TTC549 (cell line): Measurements from ENCODE around the gene PDE6H.

Experiments used
- FAIRE-seq: peaks from 2 replicates; lab custom pipeline; 2012; peaks lifted over from hg19 to GRCh38; lab: Jason Lieb, UNC

Gene PDE6H

GRCh38 chr12:14952299-14952921, 20.4 kb upstream of the PDE6H start:
- FAIRE-seq = no peak

DNA sequence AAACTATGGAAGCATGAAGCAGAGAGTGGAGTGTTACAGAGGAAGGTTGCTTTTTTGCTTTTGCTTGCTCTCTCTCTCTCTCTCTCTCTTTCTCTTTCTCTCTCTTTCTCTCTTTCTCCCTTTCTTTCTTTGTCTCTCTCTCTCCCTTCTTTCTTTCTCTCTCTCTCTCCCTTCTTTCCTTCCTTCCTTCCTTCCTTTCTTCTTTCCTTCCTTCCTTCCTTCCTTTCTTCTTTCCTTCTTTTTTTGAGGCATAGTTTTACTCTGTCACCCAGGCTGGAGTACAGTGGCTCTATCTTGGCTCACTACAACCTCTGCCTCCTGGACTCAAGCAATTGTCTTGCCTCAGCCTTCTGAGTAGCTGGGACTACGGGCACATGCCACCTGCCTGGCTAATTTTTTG, 19.1 kb upstream of the PDE6H start:
- no peak for FAIRE-seq

GRCh38 chr12:14954269-14954668, 18.6 kb upstream of the PDE6H start:
- FAIRE-seq = no peak

GRCh38 chr12:14956024-14956891, 16.6 kb upstream of the PDE6H start:
- no peak for FAIRE-seq

DNA sequence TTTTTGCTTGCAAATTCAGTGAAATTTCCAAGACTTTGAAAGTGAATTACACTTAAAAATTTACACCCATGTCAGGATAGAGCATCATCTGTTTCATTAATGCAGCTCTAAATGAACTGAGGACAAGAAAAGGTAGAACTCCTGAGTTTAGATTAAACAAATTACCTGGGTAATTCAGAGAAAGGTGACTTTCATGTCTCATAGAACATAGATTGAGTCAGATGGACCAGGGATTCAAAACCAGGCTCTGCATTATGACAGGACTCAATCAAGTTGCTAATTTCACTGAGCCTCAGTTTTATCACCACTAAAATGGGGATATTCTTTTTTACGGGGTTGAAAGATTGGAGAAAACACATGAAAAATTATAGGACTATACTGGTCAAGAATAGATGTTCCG, 15.9 kb upstream of the PDE6H start:
- no peak for FAIRE-seq

DNA sequence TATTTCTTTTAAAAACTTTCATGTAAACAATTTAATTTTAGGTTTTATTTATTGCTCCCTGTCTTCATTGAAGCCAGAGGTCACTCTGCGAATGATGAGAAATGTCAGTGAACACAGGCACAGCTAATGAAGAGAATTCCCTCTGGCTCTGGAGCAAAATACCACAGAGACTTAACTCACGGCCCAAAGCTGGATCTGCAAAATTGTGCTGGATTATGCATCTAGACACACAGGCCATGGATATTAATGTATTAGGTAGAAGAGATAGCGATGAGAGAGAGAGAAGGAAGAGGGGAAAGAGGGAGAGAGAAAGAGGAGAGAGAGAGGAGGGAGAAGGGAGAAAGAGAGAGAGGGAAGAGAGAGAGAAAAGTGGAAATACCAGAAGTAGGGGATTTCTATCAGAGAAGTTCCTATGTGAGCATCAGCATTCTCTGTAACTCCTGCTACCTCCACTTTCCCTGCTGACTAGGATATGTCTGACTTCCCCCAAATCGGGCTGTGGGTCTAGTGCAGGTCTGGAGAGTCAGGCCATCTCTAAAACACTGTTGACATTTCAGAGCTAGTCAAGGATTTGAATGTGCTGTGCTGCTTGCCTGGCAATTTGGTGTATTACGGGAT, 15.2 kb upstream of the PDE6H start:
- FAIRE-seq = no peak

- FAIRE-seq = no peak
Measured at GRCh38 chr12:14958361-14959125, 14.3 kb upstream of the PDE6H start.

DNA sequence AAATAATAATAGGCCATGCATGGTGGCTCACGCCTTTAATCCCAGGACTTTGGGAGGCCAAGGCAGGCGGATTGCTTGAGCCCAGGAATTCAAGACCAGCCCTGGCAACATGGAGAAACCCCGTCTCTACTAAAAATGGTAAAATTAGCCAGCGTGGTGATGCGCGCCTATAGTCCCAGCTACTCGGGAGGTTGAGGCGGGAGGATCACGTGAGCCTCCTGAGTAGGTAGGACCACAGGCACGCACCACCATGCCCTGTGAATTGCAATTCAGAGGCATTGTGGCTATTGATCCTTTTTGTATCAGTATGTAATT, 13.8 kb upstream of the PDE6H start:
- FAIRE-seq = no peak

DNA sequence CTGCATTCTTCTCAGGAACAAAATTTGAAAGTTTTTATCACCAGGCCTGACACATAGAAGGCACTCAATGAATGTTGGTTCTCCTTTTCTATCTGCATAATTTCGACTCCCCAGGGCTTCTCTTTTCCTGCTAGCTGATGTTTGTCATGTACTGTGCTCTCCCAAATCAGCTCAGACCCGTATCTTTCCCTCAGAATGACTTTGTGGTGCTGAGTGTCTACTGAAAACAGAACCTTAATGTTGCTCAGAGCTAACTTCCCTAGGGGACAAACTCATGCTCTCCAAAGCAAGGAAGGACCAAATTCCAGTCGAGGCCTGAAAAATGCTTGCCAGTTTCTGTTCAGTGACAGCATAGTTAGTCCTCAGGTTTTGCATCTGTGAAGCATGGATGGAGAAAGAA, 13.4 kb upstream of the PDE6H start:
- FAIRE-seq = no peak

DNA sequence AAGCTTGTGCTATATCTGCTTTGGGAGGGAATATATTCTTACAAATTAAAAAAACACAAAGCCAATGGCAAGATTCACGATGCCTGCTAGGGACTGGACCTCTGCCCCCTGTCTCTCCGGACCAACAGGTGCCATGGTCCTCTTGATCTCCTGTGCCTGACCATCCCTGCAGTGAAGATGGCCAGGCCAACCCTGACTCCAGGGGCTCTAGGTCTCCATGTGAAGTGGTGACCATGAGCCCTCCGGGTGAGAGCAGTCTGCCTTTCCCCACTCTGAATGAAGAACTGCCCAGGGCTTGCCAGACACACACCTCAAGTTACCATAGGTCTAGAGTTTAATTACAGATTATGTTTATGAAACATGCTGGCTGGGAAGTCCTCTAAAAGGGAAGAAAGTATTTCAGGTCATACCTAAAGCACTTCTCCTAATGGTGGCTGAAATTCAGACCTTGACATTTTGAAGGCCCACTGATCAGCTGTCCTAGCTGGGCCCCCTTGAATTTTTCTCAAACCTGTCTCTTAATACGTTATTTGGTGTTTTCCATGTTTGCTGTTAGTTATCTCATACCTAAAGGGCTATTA, 12.8 kb upstream of the PDE6H start:
- FAIRE-seq = no peak

DNA sequence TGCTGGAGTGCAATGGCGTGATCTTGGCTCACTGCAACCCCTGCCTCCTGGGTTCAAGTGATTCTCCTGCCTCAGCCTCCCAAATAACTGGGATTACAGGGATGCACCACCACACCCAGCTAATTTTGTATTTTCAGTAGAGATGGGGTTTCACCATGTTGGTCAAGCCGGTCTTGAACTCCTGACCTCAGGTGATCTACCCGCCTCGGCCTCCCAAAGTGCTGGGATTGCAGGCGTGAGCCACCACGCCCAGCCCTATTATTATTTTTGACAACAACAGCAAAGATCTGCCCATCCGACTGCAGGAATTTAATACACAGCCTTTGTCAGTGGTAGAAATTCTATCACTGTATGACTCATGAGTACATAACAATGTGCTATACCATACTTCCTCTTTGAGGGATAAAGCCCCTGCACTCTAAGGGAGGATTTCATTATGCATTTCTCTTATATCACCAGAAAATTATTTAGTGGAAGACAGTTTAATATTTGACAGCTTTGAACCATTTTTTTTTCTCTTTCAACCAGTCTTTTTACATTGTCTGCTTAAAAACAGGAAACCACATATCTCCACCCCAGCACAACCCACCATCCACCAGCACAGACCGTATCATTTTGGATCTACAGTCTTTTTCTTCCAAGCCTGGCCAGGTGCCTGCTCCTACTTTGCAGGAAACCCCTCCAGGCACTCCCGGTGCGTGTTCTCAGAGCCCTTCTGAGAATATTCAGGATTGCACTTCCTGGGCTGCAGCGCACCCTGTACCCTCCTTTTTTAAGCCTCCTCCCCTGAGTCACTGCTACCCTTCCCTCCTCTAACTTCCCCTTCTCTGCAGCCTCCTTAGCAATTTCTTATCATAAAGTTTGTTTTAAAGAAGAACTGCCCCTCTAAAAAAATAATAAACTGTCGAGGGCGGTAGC, 12.0 kb upstream of the PDE6H start:
- no peak for FAIRE-seq

DNA sequence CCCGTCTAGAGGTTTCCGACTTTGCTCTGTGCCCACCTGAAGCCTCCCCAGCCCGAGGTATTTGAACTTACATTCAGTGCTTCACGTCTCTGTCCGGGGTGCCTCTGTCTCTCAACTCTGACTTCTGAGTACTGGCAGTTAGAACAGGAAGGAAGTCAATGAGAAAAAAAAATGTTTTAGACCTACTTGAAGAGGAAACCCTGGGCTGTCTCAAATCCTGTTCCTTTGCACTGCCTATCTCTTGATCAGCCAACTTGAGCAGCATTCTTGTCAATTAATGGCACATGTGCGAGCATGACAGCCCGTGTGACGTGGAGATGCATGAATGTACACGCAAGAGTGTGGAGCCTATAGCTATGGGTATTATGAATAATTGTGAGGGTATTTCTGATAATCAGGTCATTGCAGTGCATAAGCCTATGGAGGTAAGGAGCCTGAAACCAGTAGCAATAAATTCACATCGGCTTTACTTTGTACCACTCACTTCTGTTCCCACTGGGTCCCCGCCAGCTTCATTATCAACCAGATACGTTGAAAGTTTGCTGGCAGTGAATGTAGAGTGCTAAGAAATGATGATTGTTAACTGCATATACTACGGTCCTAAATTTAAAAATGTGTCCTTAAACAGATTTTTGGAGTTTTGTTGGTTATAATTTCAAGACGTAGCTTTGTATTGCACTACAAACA, 11.2 kb upstream of the PDE6H start, which contains the start of gene ARHGDIB:
TSS of gene ARHGDIB (minus strand) at position 136 of the 687 bp plus-strand sequence. CDS start 10,889 bp downstream, outside the sequence.
- FAIRE-seq = no peak

DNA sequence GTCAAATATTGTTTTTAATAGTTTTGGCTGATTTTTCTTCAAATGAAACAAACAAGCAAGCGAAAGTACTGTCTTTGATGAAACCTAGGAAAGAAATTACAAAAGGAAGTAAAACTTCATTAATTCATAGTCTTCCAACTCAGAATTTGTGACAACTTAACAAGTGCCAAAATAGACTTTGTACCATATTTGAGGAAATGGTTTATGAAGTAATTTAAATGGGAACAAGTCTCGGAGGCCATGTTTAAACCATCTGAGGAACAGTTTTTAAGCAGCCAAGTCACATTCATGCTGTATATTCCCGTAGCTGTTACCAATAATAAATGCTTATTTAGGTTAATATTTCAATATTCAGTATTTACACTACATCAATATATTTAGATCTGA, 10.7 kb upstream of the PDE6H start:
- FAIRE-seq = no peak

- FAIRE-seq = no peak
Measured at GRCh38 chr12:14962797-14963196, 10.0 kb upstream of the PDE6H start.

GRCh38 chr12:14963520-14963919, 9.3 kb upstream of the PDE6H start:
- no peak for FAIRE-seq

DNA sequence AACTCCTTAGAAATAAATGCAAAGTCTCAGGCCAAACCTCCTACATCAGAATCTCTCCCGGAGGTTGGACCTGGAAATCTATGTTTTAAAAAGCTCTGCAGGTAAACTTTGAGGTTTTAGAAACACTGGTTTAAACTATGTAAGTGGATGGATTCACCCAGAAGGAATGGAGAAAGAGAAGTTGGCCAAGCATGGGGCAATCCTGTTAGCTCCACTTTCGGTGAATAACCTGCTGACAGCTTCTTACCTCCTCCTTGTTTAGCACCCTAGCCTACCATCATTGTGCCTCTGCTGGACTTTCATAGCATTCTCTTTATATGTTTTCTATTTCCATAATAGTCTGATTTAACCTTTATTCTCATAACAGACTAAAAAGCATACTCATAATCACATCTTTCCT, 8.4 kb upstream of the PDE6H start:
- FAIRE-seq = no peak

GRCh38 chr12:14965221-14965620, 7.6 kb upstream of the PDE6H start:
- FAIRE-seq = no peak

DNA sequence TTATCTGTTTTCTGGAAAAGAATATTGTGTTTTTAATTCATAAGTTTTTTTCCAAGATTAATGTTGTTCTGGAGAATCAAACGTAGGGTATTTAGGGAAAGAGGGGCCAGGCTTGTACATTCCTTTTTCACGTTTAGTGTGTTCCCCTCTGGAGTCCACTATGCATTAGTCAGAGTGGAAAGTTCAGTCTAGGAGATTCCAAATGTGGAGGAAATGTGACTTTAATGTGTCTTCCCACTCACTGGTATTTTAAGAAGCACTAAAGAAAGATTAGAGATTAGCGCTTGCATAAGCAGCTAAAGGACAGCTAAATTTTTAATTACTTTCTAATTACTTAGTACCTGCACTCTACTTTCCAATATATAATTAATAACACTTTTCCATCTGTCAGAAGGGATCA, 4.4 kb upstream of the PDE6H start:
- no peak for FAIRE-seq

- no peak for FAIRE-seq
Measured at GRCh38 chr12:14970473-14970872, 2.4 kb upstream of the PDE6H start.

- FAIRE-seq = no peak
Measured at GRCh38 chr12:14974633-14975032, 1.8 kb downstream of the PDE6H start.

DNA sequence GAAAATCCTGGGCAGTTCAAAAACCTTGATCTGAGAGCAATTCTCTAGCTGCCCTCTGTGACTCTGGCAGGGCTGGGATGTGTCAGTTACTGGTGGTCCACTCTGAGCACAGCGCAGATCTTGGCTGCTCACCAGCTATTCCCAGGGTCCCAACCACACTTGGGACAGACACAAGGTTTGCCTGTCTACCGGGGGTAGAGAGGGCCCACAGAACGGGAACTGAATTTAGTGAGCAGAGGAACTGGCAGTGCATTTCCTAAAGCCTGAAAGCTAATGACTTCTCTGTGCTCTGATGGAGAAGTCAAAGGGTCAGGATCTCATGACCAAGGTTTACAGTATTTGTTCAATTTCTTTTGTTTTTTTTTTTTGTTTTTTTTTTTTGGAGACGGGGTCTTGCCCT, 2.6 kb downstream of the PDE6H start:
- no peak for FAIRE-seq
